ENCODE data around the gene ISYNA1.
A peak's percentile ranks its signal among the peaks of the same experiment; 100 is the strongest.

ISYNA1 gene

GRCh38 chr19:18420930-18421329 lies 17.0 kb downstream of the ISYNA1 start:
- H3K27ac ChIP-seq (ENCODE audit: low read depth, low read length) = no peak overlapping the region
- peak overlapping the region in 2 of 5 donors; percentile 65 to 72 for H3K4me3 ChIP-seq (ENCODE audit: low read depth in 1 of 5, low read length in 5 of 5)
- peaks cover 8 to 78% (median 69%) of the 10 kb centered on the region in 5 donors for H3K4me1 ChIP-seq (ENCODE audit: control insufficient read depth in 5 of 5, insufficient read depth in 5 of 5, low read length in 5 of 5)

DNA sequence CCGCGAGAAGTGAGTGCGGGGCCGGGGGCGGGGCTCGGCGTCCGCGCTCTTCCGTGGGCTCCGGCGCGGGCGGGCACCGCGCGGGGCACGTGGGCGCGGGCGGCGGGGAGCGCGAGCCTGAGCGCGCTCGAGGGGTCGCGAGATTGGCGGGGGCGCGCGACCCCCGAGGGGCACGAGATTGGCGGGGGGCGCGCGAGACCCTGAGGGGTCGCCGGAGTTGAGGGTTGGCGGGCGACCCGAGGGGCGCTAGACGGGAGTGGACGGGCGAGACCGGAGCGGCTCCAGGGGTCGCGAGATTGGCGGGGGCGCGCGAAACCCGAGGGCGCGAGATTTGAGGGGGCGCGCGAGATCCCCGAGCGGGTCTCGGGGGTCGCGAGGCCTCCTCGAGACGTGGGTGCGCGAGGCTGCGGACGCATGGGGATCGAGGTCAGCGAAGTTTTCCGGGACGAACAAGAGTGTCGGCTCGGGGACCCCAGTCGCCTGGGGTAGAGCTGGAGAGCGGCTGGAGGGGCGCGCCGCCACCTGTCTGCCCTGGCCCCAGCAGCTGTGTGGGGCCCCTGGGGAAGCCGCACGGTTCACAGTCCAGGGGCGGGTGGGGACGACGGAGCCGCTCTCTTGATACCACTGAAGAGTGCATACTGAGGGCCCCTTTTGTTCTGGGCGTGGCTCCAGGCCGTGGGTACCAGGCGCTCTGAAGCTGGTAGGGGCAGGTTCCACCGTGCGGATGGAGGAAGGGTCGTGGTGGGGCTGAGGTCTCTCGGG lies 18.1 kb downstream of the ISYNA1 start:
- Histone ChIP-seq H3K4me1 (ENCODE audit: control insufficient read depth in 5 of 5, insufficient read depth in 5 of 5, low read length in 5 of 5) (peaks cover 8 to 79% (median 71%) of the 10 kb centered on the region in 5 donors), H3K4me3 (ENCODE audit: low read depth in 1 of 5, low read length in 5 of 5) (peak overlapping the region in 4 of 5 donors; percentile 62 to 72 (median 64)), H3K9ac (ENCODE audit: low read length in 5 of 5) (peak overlapping the region in 4 of 5 donors; percentile 53 to 71 (median 63)), H3K36me3 (ENCODE audit: control insufficient read depth in 5 of 5, insufficient read depth in 5 of 5, low read length in 5 of 5) (no peaks in the 10 kb centered on the region), H3K27me3 (ENCODE audit: control insufficient read depth in 5 of 5, insufficient read depth in 4 of 5, low read length in 5 of 5) (peaks cover 0 to 10% (median 0%) of the 10 kb centered on the region in 5 donors), H3K9me3 (ENCODE audit: control insufficient read depth in 5 of 5, low read length in 5 of 5) (no peaks in the 10 kb centered on the region), H3K27ac (ENCODE audit: low read depth, low read length) (peak overlapping the region; percentile 16)

More at GRCh38 chr19:18420930-18421329, 17.0 kb downstream of the ISYNA1 start:
- H3K9me3 ChIP-seq (ENCODE audit: control insufficient read depth in 5 of 5, low read length in 5 of 5) = no peaks in the 10 kb centered on the region
- H3K36me3 ChIP-seq (ENCODE audit: control insufficient read depth in 5 of 5, insufficient read depth in 5 of 5, low read length in 5 of 5) = peaks cover 0 to 2% (median 0%) of the 10 kb centered on the region in 5 donors
- peaks cover 0 to 10% (median 0%) of the 10 kb centered on the region in 5 donors for H3K27me3 ChIP-seq (ENCODE audit: control insufficient read depth in 5 of 5, insufficient read depth in 4 of 5, low read length in 5 of 5)
- H3K9ac ChIP-seq (ENCODE audit: low read length in 5 of 5) = peak overlapping the region in 1 of 5 donors; percentile 37

GRCh38 chr19:18419195-18419698 lies 18.7 kb downstream of the ISYNA1 start, which contains the start of gene SSBP4:
TSS of gene SSBP4 (plus strand) at chr19:18419398. CDS start at chr19:18419649, 251 bp downstream.
- H3K27ac ChIP-seq (ENCODE audit: low read depth, low read length) = peak within 1 kb of the TSS; percentile 86
- H3K27me3 ChIP-seq (ENCODE audit: control insufficient read depth in 5 of 5, insufficient read depth in 4 of 5, low read length in 5 of 5) = peaks cover 0 to 10% (median 0%) of the 10 kb centered on the region in 5 donors
- peaks cover 10 to 86% (median 77%) of the 10 kb centered on the region in 5 donors for H3K4me1 ChIP-seq (ENCODE audit: control insufficient read depth in 5 of 5, insufficient read depth in 5 of 5, low read length in 5 of 5)
- no peaks in the 10 kb centered on the region for H3K9me3 ChIP-seq (ENCODE audit: control insufficient read depth in 5 of 5, low read length in 5 of 5)
- no peaks in the 10 kb centered on the region for H3K36me3 ChIP-seq (ENCODE audit: control insufficient read depth in 5 of 5, insufficient read depth in 5 of 5, low read length in 5 of 5)
- peak within 1 kb of the TSS in 4 of 5 donors; percentile 58 to 71 (median 64) for H3K9ac ChIP-seq (ENCODE audit: low read length in 5 of 5)
- peak within 1 kb of the TSS; percentile 62 to 72 (median 65) for H3K4me3 ChIP-seq (ENCODE audit: low read depth in 1 of 5, low read length in 5 of 5)

DNA sequence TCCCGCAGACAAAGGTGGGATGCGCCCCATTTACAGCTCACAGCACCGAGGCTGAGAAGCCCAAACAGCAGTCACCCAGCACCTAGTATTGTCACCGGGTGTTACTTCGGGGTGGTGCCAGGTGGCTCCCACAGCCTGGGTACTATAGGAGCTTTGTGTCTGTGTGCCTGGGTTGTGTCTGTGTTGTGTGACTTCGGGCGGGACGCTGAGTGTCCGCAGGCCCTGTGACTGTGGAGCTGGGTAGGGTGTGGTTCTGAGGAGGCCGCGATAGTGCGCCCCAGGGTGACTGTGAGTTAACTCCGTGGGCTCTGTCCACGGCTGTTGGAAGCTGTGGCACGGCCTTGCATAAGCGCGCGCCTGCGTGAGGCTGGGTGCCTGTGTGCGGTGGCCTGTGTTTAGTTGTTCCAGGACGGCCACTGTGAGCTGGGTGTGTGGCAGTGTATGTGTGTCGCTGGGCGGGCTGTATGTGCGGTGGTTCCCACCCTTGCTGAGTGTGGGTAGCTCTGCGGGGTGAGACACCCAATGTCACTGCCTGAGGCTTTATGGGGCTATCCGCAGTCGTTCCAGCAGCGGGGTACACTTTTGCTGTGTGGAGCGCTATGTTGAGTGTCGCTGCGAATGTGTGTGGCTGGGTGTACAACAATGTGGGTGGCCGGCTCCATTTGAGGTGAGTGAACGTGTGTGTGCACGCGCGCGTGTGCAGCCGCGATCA lies 19.3 kb downstream of the ISYNA1 start:
- Histone ChIP-seq H3K9ac (ENCODE audit: low read length in 5 of 5) (peak overlapping the region in 2 of 5 donors; percentile 36 to 61), H3K9me3 (ENCODE audit: control insufficient read depth in 5 of 5, low read length in 5 of 5) (no peaks in the 10 kb centered on the region), H3K36me3 (ENCODE audit: control insufficient read depth in 5 of 5, insufficient read depth in 5 of 5, low read length in 5 of 5) (no peaks in the 10 kb centered on the region), H3K27me3 (ENCODE audit: control insufficient read depth in 5 of 5, insufficient read depth in 4 of 5, low read length in 5 of 5) (peaks cover 0 to 10% (median 0%) of the 10 kb centered on the region in 5 donors), H3K4me3 (ENCODE audit: low read depth in 1 of 5, low read length in 5 of 5) (peak overlapping the region; percentile 62 to 72 (median 65)), H3K4me1 (ENCODE audit: control insufficient read depth in 5 of 5, insufficient read depth in 5 of 5, low read length in 5 of 5) (peaks cover 10 to 88% (median 80%) of the 10 kb centered on the region in 5 donors), H3K27ac (ENCODE audit: low read depth, low read length) (peak overlapping the region; percentile 86)

DNA sequence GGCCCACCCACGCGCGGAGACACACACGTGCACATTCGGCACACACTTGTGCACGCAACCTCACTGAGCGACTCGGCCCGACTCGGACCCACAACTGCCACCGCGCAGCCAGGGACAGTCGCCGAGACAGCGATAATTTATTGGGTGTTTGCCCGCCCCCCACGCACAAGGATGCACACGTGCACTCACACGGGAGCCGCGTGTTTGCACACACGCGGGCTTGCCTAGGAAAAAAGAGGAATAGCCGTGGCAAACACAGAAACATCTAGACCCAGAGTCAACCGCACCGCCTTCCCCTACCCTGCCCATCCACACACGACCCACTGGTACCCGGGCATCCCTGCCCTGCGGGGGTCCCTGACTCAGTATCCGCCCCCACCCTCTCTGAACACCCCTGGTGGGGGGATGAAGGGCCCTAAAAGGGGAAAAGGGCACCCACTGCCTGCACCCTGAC lies 19.9 kb downstream of the ISYNA1 start:
- peaks cover 10 to 82% (median 75%) of the 10 kb centered on the region in 5 donors for H3K4me1 ChIP-seq (ENCODE audit: control insufficient read depth in 5 of 5, insufficient read depth in 5 of 5, low read length in 5 of 5)
- no peaks in the 10 kb centered on the region for H3K36me3 ChIP-seq (ENCODE audit: control insufficient read depth in 5 of 5, insufficient read depth in 5 of 5, low read length in 5 of 5)
- H3K9ac ChIP-seq (ENCODE audit: low read length in 5 of 5) = peak overlapping the region in 1 of 5 donors; percentile 61
- no peaks in the 10 kb centered on the region for H3K9me3 ChIP-seq (ENCODE audit: control insufficient read depth in 5 of 5, low read length in 5 of 5)
- peaks cover 0 to 10% (median 0%) of the 10 kb centered on the region in 5 donors for H3K27me3 ChIP-seq (ENCODE audit: control insufficient read depth in 5 of 5, insufficient read depth in 4 of 5, low read length in 5 of 5)
- H3K27ac ChIP-seq (ENCODE audit: low read depth, low read length) = peak overlapping the region; percentile 86
- peak overlapping the region in 4 of 5 donors; percentile 23 to 72 (median 64) for H3K4me3 ChIP-seq (ENCODE audit: low read depth in 1 of 5, low read length in 5 of 5)

DNA sequence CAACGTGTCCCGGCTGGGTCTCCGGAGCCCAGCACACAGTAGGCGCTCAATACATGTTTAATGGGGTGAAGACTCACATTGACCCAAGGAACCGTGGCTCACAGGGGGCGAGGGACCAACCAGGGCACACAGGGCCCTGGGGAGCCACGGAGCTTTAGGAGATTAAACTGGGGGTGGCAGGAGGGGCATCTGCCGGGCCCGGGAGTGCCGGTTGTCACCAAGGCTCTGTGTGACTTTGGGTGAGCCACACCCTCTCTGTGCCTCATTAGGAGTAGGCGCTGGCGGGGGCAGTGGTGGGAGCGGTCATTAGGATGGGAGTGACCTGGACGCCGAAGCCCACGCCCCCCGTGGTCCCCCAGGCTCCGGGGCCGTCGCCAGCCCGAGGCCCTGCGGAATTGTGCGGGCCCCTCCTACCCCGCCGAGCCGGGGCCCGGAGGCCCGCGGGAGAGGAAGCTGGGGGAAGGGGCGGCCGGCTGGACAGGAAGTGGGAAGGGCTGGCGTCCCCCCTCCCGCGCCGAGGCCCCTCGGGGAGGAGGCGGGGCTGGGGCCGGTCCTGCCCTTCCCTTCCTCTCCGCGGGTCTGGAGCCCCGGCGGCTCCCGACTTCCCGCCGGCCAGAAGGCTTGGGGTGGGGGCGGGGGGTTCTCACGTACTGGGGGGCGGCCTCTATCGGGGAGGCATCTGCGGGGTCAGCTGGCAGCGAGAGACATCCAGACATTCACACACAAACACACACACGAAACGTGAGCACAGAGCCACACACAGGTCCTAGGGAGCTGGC lies 20.5 kb downstream of the ISYNA1 start:
- Histone ChIP-seq H3K9me3 (ENCODE audit: control insufficient read depth in 5 of 5, low read length in 5 of 5) (no peaks in the 10 kb centered on the region), H3K9ac (ENCODE audit: low read length in 5 of 5) (peak overlapping the region in 4 of 5 donors; percentile 54 to 68 (median 64)), H3K27me3 (ENCODE audit: control insufficient read depth in 5 of 5, insufficient read depth in 4 of 5, low read length in 5 of 5) (peaks cover 0 to 12% (median 0%) of the 10 kb centered on the region in 5 donors), H3K4me1 (ENCODE audit: control insufficient read depth in 5 of 5, insufficient read depth in 5 of 5, low read length in 5 of 5) (peaks cover 10 to 76% (median 70%) of the 10 kb centered on the region in 5 donors), H3K36me3 (ENCODE audit: control insufficient read depth in 5 of 5, insufficient read depth in 5 of 5, low read length in 5 of 5) (no peaks in the 10 kb centered on the region), H3K4me3 (ENCODE audit: low read depth in 1 of 5, low read length in 5 of 5) (peak overlapping the region; percentile 44 to 65 (median 58)), H3K27ac (ENCODE audit: low read depth, low read length) (peak overlapping the region; percentile 86)

DNA sequence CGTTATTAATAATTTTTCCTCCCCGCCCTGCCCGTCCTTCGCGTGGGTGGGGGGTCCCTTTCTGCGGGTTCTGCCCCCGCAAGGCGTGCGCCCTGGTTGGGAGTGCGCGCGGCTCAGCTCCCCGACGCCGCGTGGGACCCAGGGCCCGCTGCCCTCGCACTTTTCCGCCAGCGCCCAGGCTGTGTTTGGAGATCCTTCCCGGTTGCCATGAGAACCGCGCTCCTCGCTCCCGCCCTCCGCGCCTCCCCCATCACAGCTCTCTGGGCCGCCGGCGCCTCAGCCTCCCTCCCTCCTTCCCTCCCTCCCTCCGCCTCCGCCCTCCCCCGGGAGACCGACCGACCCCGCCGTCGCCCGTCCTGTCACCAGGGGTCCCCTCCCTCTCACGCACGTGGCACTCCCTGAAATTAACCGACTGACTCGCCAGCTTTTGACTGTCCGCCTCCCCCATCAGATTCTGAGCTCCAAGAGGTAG lies 21.1 kb downstream of the ISYNA1 start:
- Histone ChIP-seq H3K27ac (ENCODE audit: low read depth, low read length) (peak overlapping the region; percentile 86), H3K36me3 (ENCODE audit: control insufficient read depth in 5 of 5, insufficient read depth in 5 of 5, low read length in 5 of 5) (no peaks in the 10 kb centered on the region), H3K27me3 (ENCODE audit: control insufficient read depth in 5 of 5, insufficient read depth in 4 of 5, low read length in 5 of 5) (peaks cover 0 to 12% (median 0%) of the 10 kb centered on the region in 5 donors), H3K9me3 (ENCODE audit: control insufficient read depth in 5 of 5, low read length in 5 of 5) (no peaks in the 10 kb centered on the region), H3K4me3 (ENCODE audit: low read depth in 1 of 5, low read length in 5 of 5) (peak overlapping the region; percentile 44 to 61 (median 57)), H3K4me1 (ENCODE audit: control insufficient read depth in 5 of 5, insufficient read depth in 5 of 5, low read length in 5 of 5) (peaks cover 10 to 71% (median 66%) of the 10 kb centered on the region in 5 donors), H3K9ac (ENCODE audit: low read length in 5 of 5) (peak overlapping the region in 4 of 5 donors; percentile 54 to 68 (median 64))

DNA sequence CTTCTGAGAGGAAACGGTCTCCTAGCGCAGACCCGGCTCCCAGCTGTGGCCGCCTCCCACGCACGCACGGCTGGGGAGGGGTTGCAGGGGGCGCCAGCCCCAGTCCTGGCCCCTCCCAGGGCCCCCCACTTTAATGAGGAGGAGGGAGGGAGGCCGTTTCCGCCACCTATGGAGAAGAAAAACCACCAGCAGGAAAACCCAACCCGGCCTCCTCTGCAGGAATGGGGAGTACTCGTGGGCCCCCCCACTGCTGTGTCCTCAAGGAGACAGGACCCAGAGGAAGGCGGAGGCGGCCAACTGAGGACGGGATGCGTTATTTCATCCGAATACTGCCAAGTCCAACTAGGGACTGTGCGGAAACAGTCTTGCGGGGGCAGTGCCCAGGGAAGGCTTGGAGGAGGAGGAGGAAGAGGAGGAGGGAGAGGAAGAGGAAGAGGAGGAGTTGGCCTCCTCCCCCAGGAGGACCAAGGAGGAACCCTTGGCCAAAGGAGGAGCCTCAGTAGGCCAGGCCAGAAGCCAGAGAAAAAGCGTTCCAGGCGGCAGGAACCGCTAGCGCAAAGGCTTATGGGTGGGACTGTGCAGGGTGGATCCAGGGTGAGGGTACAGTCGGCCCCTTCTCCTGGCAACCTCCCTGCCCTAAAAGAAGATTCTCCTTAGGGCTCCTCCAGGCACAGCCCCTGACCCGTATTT lies 22.6 kb downstream of the ISYNA1 start:
- peak overlapping the region in 3 of 5 donors; percentile 1 to 65 (median 64) for H3K9ac ChIP-seq (ENCODE audit: low read length in 5 of 5)
- H3K36me3 ChIP-seq (ENCODE audit: control insufficient read depth in 5 of 5, insufficient read depth in 5 of 5, low read length in 5 of 5) = no peaks in the 10 kb centered on the region
- H3K9me3 ChIP-seq (ENCODE audit: control insufficient read depth in 5 of 5, low read length in 5 of 5) = no peaks in the 10 kb centered on the region
- H3K4me3 ChIP-seq (ENCODE audit: low read depth in 1 of 5, low read length in 5 of 5) = peak overlapping the region; percentile 27 to 72 (median 56)
- H3K27me3 ChIP-seq (ENCODE audit: control insufficient read depth in 5 of 5, insufficient read depth in 4 of 5, low read length in 5 of 5) = peaks cover 0 to 12% (median 0%) of the 10 kb centered on the region in 5 donors
- H3K4me1 ChIP-seq (ENCODE audit: control insufficient read depth in 5 of 5, insufficient read depth in 5 of 5, low read length in 5 of 5) = peaks cover 12 to 60% (median 53%) of the 10 kb centered on the region in 5 donors
- peak overlapping the region; percentile 86 for H3K27ac ChIP-seq (ENCODE audit: low read depth, low read length)
